A549 (cell line): ENCODE data around the gene RNU2-63P. TPM values are rescaled to one million over a fixed set of nuclear protein-coding genes. Genes with fewer than 3 reads are reported as not detected.

Source experiments
- ATAC-seq, 2 experiments: fragments of 200-7000 bp in 1 of 2; fragments of >200 bp in 1 of 2; cut with Nextera tagmentation in 1 of 2; cut with Tn5 transposase in 1 of 2; 3 replicates each; pipeline versions ENCODE4 v1.8.0 to v1.9.1; 2018 to 2020; ENCODE audit warnings: mild to moderate bottlenecking in 1 of 2, moderate library complexity in 1 of 2
- CTCF ChIA-PET: fragments of 300-600 bp; sonication (Branson Sonifier 250); formaldehyde crosslinking; extraction: SDS; loops from one replicate; lab custom pipeline; 2021; ENCODE audit warnings: antibody characterized with exemption, inconsistent platforms; lab: Yijun Ruan, JAX
- POLR2A ChIA-PET: fragments of 350-600 bp; formaldehyde crosslinking; extraction: SDS; loops from one replicate; lab custom pipeline; 2021; ENCODE audit warnings: antibody characterized with exemption, inconsistent platforms; lab: Yijun Ruan, JAX
- DNase-seq, 2 experiments: peaks; one replicate each; pipeline versions ENCODE4 v3.0.0 to v3.0.0-alpha.2; 2011 to 2016; ENCODE audit warnings: low read depth in 1 of 2, low spot score in 1 of 2
- FAIRE-seq: peaks from 2 replicates; lab custom pipeline; 2011; peaks lifted over from hg19 to GRCh38; lab: Jason Lieb, UNC
- H3K27ac ChIP-seq, 2 experiments: fragments of >200 bp; sonication (Bioruptor Twin); formaldehyde crosslinking; 3 replicates each; pipeline ENCODE4 v1.5.1; 2016 to 2017
- H3K4me1 ChIP-seq: fragments of >200 bp; sonication (Bioruptor Twin); formaldehyde crosslinking; 3 replicates; pipeline ENCODE4 v1.6.1; 2016
- H3K4me2 ChIP-seq: fragments of >200 bp; sonication (Bioruptor Twin); formaldehyde crosslinking; 3 replicates; pipeline ENCODE4 v1.6.1; 2016
- H3K4me3 ChIP-seq: fragments of >200 bp; sonication (Bioruptor Twin); formaldehyde crosslinking; 3 replicates; pipeline ENCODE4 v1.5.1; 2016
- H3K9me3 ChIP-seq: fragments of >200 bp; sonication (Bioruptor Twin); formaldehyde crosslinking; 3 replicates; pipeline ENCODE4 v1.6.1; 2016
- CBX8 ChIP-seq: fragments of 200-600 bp; sonication (generic); IDR thresholded peaks from 2 replicates; pipeline ENCODE4 v1.6.1; 2016
- CEBPB ChIP-seq, 2 experiments: fragments of >200 bp in 1 of 2; sonication (Bioruptor Twin) in 1 of 2; formaldehyde crosslinking in 1 of 2; IDR thresholded peaks; 2 replicates each; pipeline ENCODE4 v1.6.1; 2012 to 2016
- EHMT2 ChIP-seq: fragments of 200-600 bp; sonication (generic); IDR thresholded peaks from 2 replicates; pipeline ENCODE4 v1.6.1; 2016; ENCODE audit warnings: antibody characterized with exemption, low read depth, mild to moderate bottlenecking, moderate library complexity
- EP300 ChIP-seq, 2 experiments: fragments of >200 bp; sonication (Bioruptor Twin); formaldehyde crosslinking; IDR thresholded peaks; 2 replicates in 1 of 2; 3 replicates in 1 of 2; pipeline ENCODE4 v1.6.1; 2016 to 2017
- FOSL2 ChIP-seq, 2 experiments: fragments of 450-650 bp in 1 of 2; fragments of >200 bp in 1 of 2; sonication (Bioruptor Twin) in 1 of 2; formaldehyde crosslinking; IDR thresholded peaks; 2 replicates each; pipeline versions ENCODE4 v1.5.0 to v1.6.1; 2016 to 2020; ENCODE audit warnings: mild to moderate bottlenecking in 1 of 2, moderate library complexity in 1 of 2
- FOXS1 ChIP-seq: fragments of 250-450 bp; sonication (Bioruptor Pico); IDR thresholded peaks from 2 replicates; pipeline ENCODE4 v1.5.0; 2020; ENCODE audit warnings: mild to moderate bottlenecking, moderate library complexity
- HDAC2 ChIP-seq: fragments of 200-600 bp; sonication (generic); IDR thresholded peaks from 2 replicates; pipeline ENCODE4 v1.6.1; 2016
- HEYL ChIP-seq: fragments of 250-450 bp; sonication (Bioruptor Pico); IDR thresholded peaks from 2 replicates; pipeline ENCODE4 v1.8.0; 2021; ENCODE audit warnings: mild to moderate bottlenecking, moderate library complexity
- HOXA7 ChIP-seq: fragments of 250-450 bp; sonication (Bioruptor Pico); IDR thresholded peaks from 2 replicates; pipeline ENCODE4 v1.5.0; 2020; ENCODE audit warnings: mild to moderate bottlenecking, moderate library complexity
- JUN ChIP-seq, 2 experiments: fragments of >200 bp; sonication (Bioruptor Twin); formaldehyde crosslinking; IDR thresholded peaks; 2 replicates in 1 of 2; 3 replicates in 1 of 2; pipeline ENCODE4 v1.6.1; 2016 to 2017
- POLR2AphosphoS2 ChIP-seq: conservative IDR thresholded peaks from 2 replicates; pipeline ENCODE4 v1.6.1; 2012; ENCODE audit warnings: low read length, improper control_type of control experiment, inconsistent platforms
- RAD21 ChIP-seq, 2 experiments: fragments of >200 bp in 1 of 2; sonication (Bioruptor Twin) in 1 of 2; formaldehyde crosslinking in 1 of 2; IDR thresholded peaks in 1 of 2; conservative IDR thresholded peaks in 1 of 2; 2 replicates in 1 of 2; 3 replicates in 1 of 2; pipeline ENCODE4 v1.6.1; 2012 to 2018; ENCODE audit warnings: inconsistent platforms in 1 of 2
- RARB ChIP-seq: fragments of 250-450 bp; sonication (Bioruptor Pico); IDR thresholded peaks from 2 replicates; pipeline ENCODE4 v1.8.0; 2021; ENCODE audit warnings: mild to moderate bottlenecking, moderate library complexity
- SMC3 ChIP-seq: fragments of >200 bp; sonication (Bioruptor Twin); formaldehyde crosslinking; IDR thresholded peaks from 3 replicates; pipeline ENCODE4 v1.6.1; 2018; ENCODE audit warnings: inconsistent platforms
- SREBF2 ChIP-seq: fragments of 450-650 bp; IDR thresholded peaks from 2 replicates; pipeline ENCODE4 v1.6.1; 2014; ENCODE audit warnings: mild to moderate bottlenecking, moderate library complexity
- TFCP2L1 ChIP-seq: fragments of 250-450 bp; sonication (Bioruptor Pico); IDR thresholded peaks from 2 replicates; pipeline ENCODE4 v1.5.0; 2021; ENCODE audit warnings: mild to moderate bottlenecking
- ZFP36 ChIP-seq: fragments of 450-650 bp; IDR thresholded peaks from 2 replicates; pipeline ENCODE4 v1.6.1; 2014; ENCODE audit warnings: borderline replicate concordance; ENCODE audit not compliant: partially characterized antibody
- WGBS: methylation state at CpG from one replicate; pipeline ENCODE4 v1.1.6; 2017; ENCODE audit errors: missing lambda C conversion rate; 5-methylcytosine and 5-hydroxymethylcytosine counted together
- polyA plus RNA-seq, 4 experiments: library from polyadenylated mRNA; depleted of rRNA in 3 of 4; stranded (reverse); fragments of >200 nt; fragmentation: RNase III in 1 of 4; extraction: RNeasy Plus Mini Kit Qiagen cat#74134 plus additional on column Dnase treatment in 1 of 4; gene quantifications; 2 replicates in 3 of 4; 3 replicates in 1 of 4; pipeline ENCODE4 v1.2.3, GENCODE V29; 2011 to 2017
- TF ChIP-seq, protein P1 (sequence below): IDR thresholded peaks from 2 replicates; pipeline ENCODE4 v1.6.1; 2012; ENCODE audit warnings: low read depth, borderline replicate concordance
- TF ChIP-seq, protein P2 (sequence below): IDR thresholded peaks from 2 replicates; pipeline ENCODE4 v1.6.1; 2012
- TF ChIP-seq, protein P3 (sequence below): fragments of 150-350 bp; IDR thresholded peaks from 2 replicates; pipeline ENCODE4 v1.6.1; 2014; ENCODE audit warnings: low read depth, mild to moderate bottlenecking, low read length
- TF ChIP-seq, protein P4 (sequence below): fragments of >200 bp; sonication (Bioruptor Twin); formaldehyde crosslinking; IDR thresholded peaks from 3 replicates; pipeline ENCODE4 v1.5.1; 2016

Gene RNU2-63P
- polyA plus RNA-seq, 2 of the 4 experiments (the other 2 are of a cell fraction): 33.0 TPM; not detected in 1

DNA sequence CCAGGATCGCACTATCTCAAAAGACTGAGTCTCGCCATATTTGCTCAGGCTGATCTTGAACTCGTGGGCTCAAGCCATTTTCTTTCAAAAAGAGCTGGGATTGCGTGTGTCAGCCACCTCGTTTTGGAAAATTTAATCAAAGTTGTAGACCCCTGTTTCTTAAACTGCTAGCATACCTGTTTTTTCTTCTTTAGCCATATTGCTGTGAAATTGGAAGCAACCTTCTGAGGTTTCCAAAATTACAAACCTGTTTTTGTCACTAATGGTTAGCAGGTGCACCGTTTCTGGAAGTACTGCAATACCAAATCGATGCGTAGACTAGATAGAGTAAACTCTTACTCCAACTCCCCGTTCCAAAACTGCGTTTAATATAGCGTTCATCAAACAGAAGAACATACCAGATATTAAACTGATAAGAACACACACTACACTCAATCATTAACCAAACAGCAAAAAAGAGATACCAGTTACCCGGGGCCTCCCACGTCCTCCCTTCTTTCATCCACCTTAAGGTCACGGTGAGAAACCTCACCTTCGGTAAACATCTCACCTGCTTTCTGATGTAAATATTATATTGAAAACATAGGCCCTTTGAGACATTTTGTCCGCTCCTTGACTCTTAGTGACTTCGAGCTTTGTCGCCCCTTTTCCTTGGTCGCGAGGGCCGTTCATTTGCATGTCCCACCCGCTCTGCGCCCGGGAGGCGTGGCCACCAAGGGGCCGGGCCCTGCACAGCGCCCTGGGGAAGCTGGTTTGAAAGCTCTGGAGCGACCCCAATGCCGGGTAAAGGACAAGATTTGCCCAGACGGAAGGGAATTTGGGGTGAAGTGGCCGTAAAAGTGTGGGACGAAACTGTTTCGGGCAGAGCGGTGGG lies at the start of gene RNU2-63P (continued):
- TF ChIP-seq HOXA7 (CRISPR knock-in tag) (peak; percentile 100), JUN (IDR thresholded peaks at IDR 0.05) (peak; percentile 100), SMC3 (no peak), FOXS1 (CRISPR knock-in tag) (peak; percentile 84; the same call in 1 of the 2 replicates), FOSL2 (IDR thresholded peaks at IDR 0.05) (no peak), FOSL2 (CRISPR knock-in tag; IDR thresholded peaks at IDR 0.05) (peak; percentile 79), SREBF2 (no peak)
- TF ChIP-seq, protein P1, sequence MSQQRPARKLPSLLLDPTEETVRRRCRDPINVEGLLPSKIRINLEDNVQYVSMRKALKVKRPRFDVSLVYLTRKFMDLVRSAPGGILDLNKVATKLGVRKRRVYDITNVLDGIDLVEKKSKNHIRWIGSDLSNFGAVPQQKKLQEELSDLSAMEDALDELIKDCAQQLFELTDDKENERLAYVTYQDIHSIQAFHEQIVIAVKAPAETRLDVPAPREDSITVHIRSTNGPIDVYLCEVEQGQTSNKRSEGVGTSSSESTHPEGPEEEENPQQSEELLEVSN: peak; percentile 22; the same call in 1 of the 2 replicates
- TF ChIP-seq, protein P2, sequence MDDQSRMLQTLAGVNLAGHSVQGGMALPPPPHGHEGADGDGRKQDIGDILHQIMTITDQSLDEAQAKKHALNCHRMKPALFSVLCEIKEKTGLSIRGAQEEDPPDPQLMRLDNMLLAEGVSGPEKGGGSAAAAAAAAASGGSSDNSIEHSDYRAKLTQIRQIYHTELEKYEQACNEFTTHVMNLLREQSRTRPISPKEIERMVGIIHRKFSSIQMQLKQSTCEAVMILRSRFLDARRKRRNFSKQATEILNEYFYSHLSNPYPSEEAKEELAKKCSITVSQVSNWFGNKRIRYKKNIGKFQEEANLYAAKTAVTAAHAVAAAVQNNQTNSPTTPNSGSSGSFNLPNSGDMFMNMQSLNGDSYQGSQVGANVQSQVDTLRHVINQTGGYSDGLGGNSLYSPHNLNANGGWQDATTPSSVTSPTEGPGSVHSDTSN: peak; percentile 92
- TF ChIP-seq, all 56 proteins: peak for 26

DNA sequence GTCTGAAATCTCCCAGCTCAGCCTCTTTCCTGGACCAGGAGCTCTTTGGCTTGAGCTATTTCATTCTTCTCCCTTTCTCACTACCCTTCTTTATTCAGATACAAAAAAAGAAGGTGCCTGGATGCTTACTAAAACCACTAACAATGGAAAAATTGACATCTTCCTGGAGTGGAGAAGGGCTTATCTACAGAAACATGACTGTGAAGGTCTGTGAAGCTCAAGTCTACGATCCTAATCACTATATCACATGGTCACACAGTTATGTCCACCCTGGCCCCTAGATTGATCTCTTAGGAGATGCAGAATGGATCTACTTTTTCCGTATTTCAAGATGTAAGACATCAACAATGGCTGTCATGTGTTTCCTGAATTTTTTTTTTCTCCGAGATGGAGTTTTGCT lies 44.9 kb upstream of the RNU2-63P start:
- ChIA-PET POLR2A (interaction anchor here (1.8 kb wide), 1 partner anchor 99 kb away, joined by 7 read pairs; no protein-coding TSS in a partner anchor), CTCF (interaction anchor here (0.6 to 5.0 kb wide), 40 partner anchors 8 to 611 kb away, joined by 3 to 181 read pairs (median 6); partner anchors contain the start of gene RNU2-63P)
- no peak overlapping the region for H3K4me2 ChIP-seq
- H3K9me3 ChIP-seq: no peaks in the 10 kb centered on the region
- H3K4me1 ChIP-seq: peaks cover 6% of the 10 kb centered on the region
- DNase-seq: no peak
- no peak overlapping the region for H3K27ac ChIP-seq
- no peak for FAIRE-seq
- WGBS: 66% methylated on average over 3 of the region's 3 CpGs
- H3K4me3 ChIP-seq: no peak overlapping the region
- TF ChIP-seq HEYL (CRISPR knock-in tag) (no peak), EHMT2 (no peak), RARB (CRISPR knock-in tag) (no peak), RAD21 (conservative IDR thresholded peaks at IDR 0.05 in 1 of 2, IDR thresholded peaks at IDR 0.05 in 1 of 2) (no peak), TFCP2L1 (CRISPR knock-in tag) (no peak), ZFP36 (no peak), HDAC2 (no peak), CBX8 (no peak), EP300 (IDR thresholded peaks at IDR 0.05) (no peak), CEBPB (IDR thresholded peaks at IDR 0.05) (no peak), POLR2AphosphoS2 (no peak)
- TF ChIP-seq, protein P1: no peak
- TF ChIP-seq, protein P3, sequence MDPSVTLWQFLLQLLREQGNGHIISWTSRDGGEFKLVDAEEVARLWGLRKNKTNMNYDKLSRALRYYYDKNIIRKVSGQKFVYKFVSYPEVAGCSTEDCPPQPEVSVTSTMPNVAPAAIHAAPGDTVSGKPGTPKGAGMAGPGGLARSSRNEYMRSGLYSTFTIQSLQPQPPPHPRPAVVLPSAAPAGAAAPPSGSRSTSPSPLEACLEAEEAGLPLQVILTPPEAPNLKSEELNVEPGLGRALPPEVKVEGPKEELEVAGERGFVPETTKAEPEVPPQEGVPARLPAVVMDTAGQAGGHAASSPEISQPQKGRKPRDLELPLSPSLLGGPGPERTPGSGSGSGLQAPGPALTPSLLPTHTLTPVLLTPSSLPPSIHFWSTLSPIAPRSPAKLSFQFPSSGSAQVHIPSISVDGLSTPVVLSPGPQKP: no peak
- TF ChIP-seq, protein P4, sequence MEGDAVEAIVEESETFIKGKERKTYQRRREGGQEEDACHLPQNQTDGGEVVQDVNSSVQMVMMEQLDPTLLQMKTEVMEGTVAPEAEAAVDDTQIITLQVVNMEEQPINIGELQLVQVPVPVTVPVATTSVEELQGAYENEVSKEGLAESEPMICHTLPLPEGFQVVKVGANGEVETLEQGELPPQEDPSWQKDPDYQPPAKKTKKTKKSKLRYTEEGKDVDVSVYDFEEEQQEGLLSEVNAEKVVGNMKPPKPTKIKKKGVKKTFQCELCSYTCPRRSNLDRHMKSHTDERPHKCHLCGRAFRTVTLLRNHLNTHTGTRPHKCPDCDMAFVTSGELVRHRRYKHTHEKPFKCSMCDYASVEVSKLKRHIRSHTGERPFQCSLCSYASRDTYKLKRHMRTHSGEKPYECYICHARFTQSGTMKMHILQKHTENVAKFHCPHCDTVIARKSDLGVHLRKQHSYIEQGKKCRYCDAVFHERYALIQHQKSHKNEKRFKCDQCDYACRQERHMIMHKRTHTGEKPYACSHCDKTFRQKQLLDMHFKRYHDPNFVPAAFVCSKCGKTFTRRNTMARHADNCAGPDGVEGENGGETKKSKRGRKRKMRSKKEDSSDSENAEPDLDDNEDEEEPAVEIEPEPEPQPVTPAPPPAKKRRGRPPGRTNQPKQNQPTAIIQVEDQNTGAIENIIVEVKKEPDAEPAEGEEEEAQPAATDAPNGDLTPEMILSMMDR: no peak
- no peak for ATAC-seq
